T-cell (primary cell): ENCODE results near the gene CBX2. TPM values are rescaled to one million over a fixed set of nuclear protein-coding genes. Genes with fewer than 3 reads are reported as not detected.
"Not testable (repeated sequence)": the region's sequence is repeated elsewhere in the genome, so short reads cannot be mapped to it uniquely, and the experiment has no call there.

Experiments
- ATAC-seq, 4 experiments: fragments of 200-7000 bp in 3 of 4; fragments of 150-1000 bp in 1 of 4; cut with Tn5 transposase; replicated peaks in 1 of 4; 1 replicate in 3 of 4; 2 replicates in 1 of 4; pipeline ENCODE4 v1.10.0; 2021; ENCODE audit warnings: moderate library complexity in 3 of 4, mild to moderate bottlenecking in 2 of 4, moderate number of reproducible peaks in 1 of 4
- CTCF ChIA-PET, 2 donors: fragments of 300-600 bp; sonication (Branson Sonifier 250); formaldehyde crosslinking; loops; one replicate each; lab custom pipeline; 2022; ENCODE audit warnings: antibody characterized with exemption in 2 of 2; lab: Charles Lee
- POLR2A ChIA-PET, 2 donors: fragments of 300-600 bp; sonication (Branson Sonifier 250); formaldehyde crosslinking; loops; one replicate each; lab custom pipeline; 2022; ENCODE audit warnings: antibody characterized with exemption in 2 of 2; lab: Charles Lee
- DNase-seq, 35 experiments: peaks; one replicate each; pipeline versions ENCODE4 v3.0.0 to v3.0.0-alpha.2; 2013 to 2023
- H3K27ac ChIP-seq: one replicate; pipeline ENCODE4 v1.5.1; 2013; ENCODE audit warnings: low read length
- H3K27me3 ChIP-seq, 2 experiments: replicated peaks in 1 of 2; 1 replicate in 1 of 2; 2 replicates in 1 of 2; pipeline versions ENCODE4 v1.6.1 to v1.7.0; 2013; ENCODE audit warnings: low read length in 1 of 2, mixed read lengths in 1 of 2; ENCODE audit not compliant: control insufficient read depth in 2 of 2, insufficient read depth in 2 of 2; ENCODE audit errors: extremely low read depth in 1 of 2
- H3K36me3 ChIP-seq, 2 donors: 1 replicate in 1 of 2; 2 replicates in 1 of 2; pipeline versions ENCODE4 v1.6.1 to v1.7.0; 2013; ENCODE audit warnings: low read length in 1 of 2; ENCODE audit not compliant: control insufficient read depth in 2 of 2, insufficient read depth in 1 of 2; ENCODE audit errors: extremely low read depth in 1 of 2
- H3K4me1 ChIP-seq, 2 experiments: 1 replicate in 1 of 2; 2 replicates in 1 of 2; pipeline versions ENCODE4 v1.6.1 to v1.7.0; 2013; ENCODE audit warnings: low read length in 2 of 2, mixed read lengths in 1 of 2; ENCODE audit not compliant: insufficient read depth in 2 of 2, control insufficient read depth in 1 of 2; ENCODE audit errors: extremely low read depth in 1 of 2
- H3K4me3 ChIP-seq, 2 donors: 1 replicate in 1 of 2; 2 replicates in 1 of 2; pipeline versions ENCODE4 v1.5.1 to v1.7.0; 2013; ENCODE audit warnings: mild to moderate bottlenecking in 2 of 2, low read length in 1 of 2, moderate library complexity in 1 of 2; ENCODE audit not compliant: control insufficient read depth in 1 of 2; ENCODE audit errors: extremely low read depth in 1 of 2
- H3K9me3 ChIP-seq: 2 replicates; pipeline ENCODE4 v1.7.0; 2013
- H3K27ac Mint-ChIP-seq, 2 donors: one replicate each; pipeline ENCODE4 v1.8.0; 2020 to 2021; ENCODE audit warnings: mild to moderate bottlenecking in 2 of 2, mixed read lengths in 2 of 2
- H3K27me3 Mint-ChIP-seq, 2 donors: one replicate each; pipeline ENCODE4 v1.8.0; 2021 to 2022; ENCODE audit warnings: mixed read lengths in 2 of 2
- H3K36me3 Mint-ChIP-seq: one replicate; pipeline ENCODE4 v1.8.0; 2021; ENCODE audit warnings: mixed read lengths
- H3K4me1 Mint-ChIP-seq, 3 donors: one replicate each; pipeline ENCODE4 v1.8.0; 2020 to 2022; ENCODE audit warnings: mixed read lengths in 3 of 3, mild to moderate bottlenecking in 1 of 3
- H3K4me3 Mint-ChIP-seq, 3 donors: one replicate each; pipeline ENCODE4 v1.8.0; 2020 to 2022; ENCODE audit warnings: mild to moderate bottlenecking in 3 of 3, mixed read lengths in 3 of 3, moderate library complexity in 3 of 3
- H3K9me3 Mint-ChIP-seq, 3 donors: one replicate each; pipeline ENCODE4 v1.8.0; 2020 to 2022; ENCODE audit warnings: mixed read lengths in 3 of 3
- WGBS: methylation state at CpG from one replicate; pipeline ENCODE4 v1.1.5; 2013; ENCODE audit warnings: missing lambda C conversion rate; ENCODE audit not compliant: insufficient coverage; 5-methylcytosine and 5-hydroxymethylcytosine counted together
- total RNA-seq, 35 experiments: library from RNA in 6 of 35; stranded (reverse) in 6 of 35; fragments of 120-200 nt in 1 of 35; gene quantifications; one replicate each; pipeline versions ENCODE4 v1.2.1 to v1.2.4 and lab custom pipeline; 2013 to 2026

CBX2 gene
- total RNA-seq, 5 donors from 2014 or later (not counting 1 experiment from before 2014, with no cell fraction given), result 0.43 to 0.79 (median 0.70) TPM

DNA sequence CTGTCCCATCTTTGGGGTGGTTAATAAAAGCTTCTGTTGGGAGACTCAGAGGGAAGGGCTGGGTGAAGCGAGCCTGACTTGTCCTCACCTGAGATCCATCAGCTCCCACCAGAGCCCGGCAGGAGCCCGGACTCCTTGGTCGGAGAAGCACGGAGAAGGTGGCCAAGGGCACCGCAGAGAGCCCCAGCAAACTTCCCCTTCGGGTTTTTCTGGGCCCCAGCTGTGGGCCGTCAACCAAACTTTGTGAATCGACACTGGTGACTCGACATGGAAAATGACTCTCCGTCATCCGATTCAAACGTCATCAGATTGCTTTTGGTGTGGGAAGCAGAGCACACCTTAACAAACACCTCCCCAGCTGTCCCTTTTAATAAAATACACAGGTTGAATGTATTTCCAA, 25.8 kb upstream of the CBX2 start:
- ChIA-PET CTCF (no interaction called here), POLR2A (no interaction called here)
- 12% methylated on average over 10 of the region's 13 CpGs for WGBS
- Mint-ChIP-seq H3K4me3 (no peak overlapping the region), H3K4me1 (peaks cover 4 to 8% (median 6%) of the 10 kb centered on the region in 3 donors), H3K36me3 (no peaks in the 10 kb centered on the region), H3K9me3 (no peaks in the 10 kb centered on the region), H3K27ac (no peak overlapping the region), H3K27me3 (peaks cover 27 to 52% of the 10 kb centered on the region in 2 donors)
- Histone ChIP-seq H3K27ac (no peak overlapping the region), H3K9me3 (no peaks in the 10 kb centered on the region), H3K4me1 (peaks cover 0 to 8% of the 10 kb centered on the region in 2 experiments), H3K27me3 (peaks cover 4 to 59% of the 10 kb centered on the region in 2 experiments), H3K36me3 (no peaks in the 10 kb centered on the region), H3K4me3 (no peak overlapping the region)
- ATAC-seq (peak in 1 of 4 experiments; percentile 51), DNase-seq (no peak)

DNA sequence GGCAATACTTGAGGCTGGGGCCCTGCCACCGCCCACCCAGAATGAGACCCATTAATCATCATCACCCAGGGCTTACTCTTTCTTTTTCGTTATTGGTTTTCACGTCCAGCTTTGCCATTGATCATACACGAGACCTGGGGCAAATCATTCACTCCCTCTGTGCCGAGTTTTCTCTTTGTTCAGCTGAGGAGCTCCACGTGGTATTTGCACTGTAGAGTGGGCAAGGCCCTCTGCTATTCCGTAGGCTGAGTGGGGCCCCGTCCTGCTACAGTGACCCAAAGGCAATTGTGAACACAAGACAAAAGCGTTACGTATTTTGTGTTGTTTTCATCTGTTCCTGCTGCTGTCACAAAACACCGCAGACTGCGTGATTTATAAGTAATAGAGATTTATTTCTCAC, 23.6 kb upstream of the CBX2 start:
- ChIA-PET CTCF (interaction anchor here in 1 of 2 donors (1.0 kb wide), 1 partner anchor 43 kb away, joined by 8 read pairs; the partner anchor contains the start of gene CBX8), POLR2A (no interaction called here)

DNA sequence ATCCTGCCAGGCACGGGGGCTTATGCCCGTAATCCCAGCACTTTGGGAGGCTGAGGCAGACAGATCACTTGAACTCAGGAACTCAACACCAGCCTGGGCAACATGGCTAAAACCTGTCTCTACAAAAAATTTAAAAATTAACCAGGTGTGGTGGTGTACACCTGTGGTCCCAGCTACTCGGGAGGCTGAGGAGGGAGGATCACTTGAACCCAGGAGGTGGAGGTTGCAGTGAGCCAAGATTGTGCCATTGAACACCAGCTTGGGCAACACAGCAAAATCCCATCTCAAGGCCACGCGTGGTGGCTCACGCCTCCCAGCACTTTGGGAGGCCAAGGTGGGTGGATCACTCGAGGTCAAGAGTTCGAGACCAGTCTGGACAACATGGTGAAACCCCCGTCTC, 23.0 kb upstream of the CBX2 start:
- H3K9me3 ChIP-seq, H3K9me3 Mint-ChIP-seq, H3K4me3 ChIP-seq, H3K36me3 ChIP-seq, POLR2A ChIA-PET, DNase-seq, H3K4me1 ChIP-seq, H3K4me3 Mint-ChIP-seq, H3K27ac Mint-ChIP-seq, H3K4me1 Mint-ChIP-seq, H3K36me3 Mint-ChIP-seq, H3K27ac ChIP-seq, ATAC-seq: not testable (repeated sequence)
- CTCF ChIA-PET, result interaction anchor here in 1 of 2 donors (1.0 kb wide), 1 partner anchor 42 kb away, joined by 8 read pairs; the partner anchor contains the start of gene CBX8
- peaks cover 4 to 56% of the 10 kb centered on the region in 2 experiments for H3K27me3 ChIP-seq
- peaks cover 14 to 40% of the 10 kb centered on the region in 2 donors for H3K27me3 Mint-ChIP-seq
- WGBS, result 82% methylated on average over 7 of the region's 9 CpGs

More for the DNA sequence above, 23.6 kb upstream of the CBX2 start:
- Histone ChIP-seq H3K27me3 (peaks cover 4 to 56% of the 10 kb centered on the region in 2 experiments), H3K36me3 (no peaks in the 10 kb centered on the region), H3K27ac (no peak overlapping the region), H3K4me3 (no peak overlapping the region), H3K9me3 (no peaks in the 10 kb centered on the region), H3K4me1 (no peaks in the 10 kb centered on the region)
- WGBS, result 60% methylated on average over 9 of the region's 12 CpGs
- H3K27ac Mint-ChIP-seq, result no peak overlapping the region
- H3K9me3 Mint-ChIP-seq, result no peaks in the 10 kb centered on the region
- H3K27me3 Mint-ChIP-seq, result peaks cover 19 to 45% of the 10 kb centered on the region in 2 donors
- H3K4me1 Mint-ChIP-seq, result no peaks in the 10 kb centered on the region
- H3K36me3 Mint-ChIP-seq, result no peaks in the 10 kb centered on the region
- ATAC-seq (no peak), DNase-seq (no peak)
- no peak overlapping the region for H3K4me3 Mint-ChIP-seq

DNA sequence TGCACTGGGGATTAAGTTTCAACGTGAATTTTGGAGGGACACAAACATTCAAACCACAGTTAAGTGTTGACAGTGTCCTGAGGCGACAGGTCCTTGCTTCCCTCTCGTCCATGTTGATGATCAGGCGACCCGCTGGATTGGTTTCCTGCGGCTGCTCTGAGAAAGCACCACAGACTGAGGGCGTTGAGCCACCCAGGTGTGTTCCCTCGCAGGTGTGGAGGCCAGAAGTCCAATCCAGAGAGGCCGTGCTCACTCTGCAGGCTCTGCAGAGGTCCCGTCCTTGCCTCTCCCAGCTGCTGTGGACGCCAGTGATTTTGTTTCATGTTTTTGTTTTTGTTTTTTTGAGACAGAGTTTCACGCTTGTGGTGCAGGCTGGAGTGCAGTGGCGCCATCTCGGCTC, 22.4 kb upstream of the CBX2 start:
- POLR2A ChIA-PET, result no interaction called here
- no peak overlapping the region for H3K27ac Mint-ChIP-seq
- Histone ChIP-seq H3K27me3 (peaks cover 3 to 58% of the 10 kb centered on the region in 2 experiments), H3K4me1 (no peaks in the 10 kb centered on the region), H3K9me3 (no peaks in the 10 kb centered on the region), H3K36me3 (no peaks in the 10 kb centered on the region), H3K27ac (no peak overlapping the region), H3K4me3 (no peak overlapping the region)
- H3K4me3 Mint-ChIP-seq, result no peak overlapping the region
- no peaks in the 10 kb centered on the region for H3K36me3 Mint-ChIP-seq
- 78% methylated on average over 12 of the region's 14 CpGs for WGBS
- CTCF ChIA-PET, result no interaction called here
- no peaks in the 10 kb centered on the region for H3K4me1 Mint-ChIP-seq
- H3K27me3 Mint-ChIP-seq, result peaks cover 13 to 37% of the 10 kb centered on the region in 2 donors
- no peak for DNase-seq
- H3K9me3 Mint-ChIP-seq, result no peaks in the 10 kb centered on the region
- ATAC-seq, result no peak

DNA sequence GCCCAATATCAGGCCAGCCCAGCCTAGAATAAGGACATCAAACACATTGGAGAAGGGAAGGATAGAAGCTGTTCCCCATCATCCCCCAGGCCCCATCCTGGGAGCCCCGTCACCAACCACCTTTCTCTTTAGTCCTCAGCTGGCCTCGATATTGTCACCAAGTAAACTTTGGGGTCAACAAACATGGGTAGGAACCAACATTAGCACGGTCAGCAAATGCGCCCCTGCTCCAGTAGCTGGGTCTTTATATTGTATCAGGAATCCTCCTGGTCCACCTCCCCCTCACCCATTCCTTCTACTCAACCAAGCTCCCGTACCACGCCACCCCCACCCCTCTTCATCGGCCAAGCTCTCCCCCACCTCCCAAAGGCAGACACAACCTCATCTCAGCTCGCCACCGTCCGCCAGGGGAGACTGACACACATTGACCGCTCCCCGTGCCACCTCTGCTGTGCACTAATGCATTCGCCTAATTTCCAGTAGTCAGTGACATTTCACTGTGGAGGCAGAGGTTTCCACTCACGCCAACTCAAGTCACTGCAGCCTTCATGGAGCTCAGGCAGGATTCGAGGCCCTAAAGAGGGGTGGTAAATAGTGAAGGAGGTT, 20.7 kb upstream of the CBX2 start:
- H3K27me3 Mint-ChIP-seq, result peaks cover 0 to 25% of the 10 kb centered on the region in 2 donors
- Histone ChIP-seq H3K27me3 (peaks cover 0 to 57% of the 10 kb centered on the region in 2 experiments), H3K27ac (no peak overlapping the region), H3K4me1 (no peaks in the 10 kb centered on the region), H3K4me3 (no peak overlapping the region), H3K9me3 (no peaks in the 10 kb centered on the region), H3K36me3 (no peaks in the 10 kb centered on the region)
- ChIA-PET CTCF (no interaction called here), POLR2A (no interaction called here)
- H3K27ac Mint-ChIP-seq, result no peak overlapping the region
- no peak for DNase-seq
- no peak for ATAC-seq
- H3K9me3 Mint-ChIP-seq, result no peaks in the 10 kb centered on the region
- no peak overlapping the region for H3K4me3 Mint-ChIP-seq
- no peaks in the 10 kb centered on the region for H3K4me1 Mint-ChIP-seq
- WGBS, result 84% methylated on average over 11 of the region's 15 CpGs
- H3K36me3 Mint-ChIP-seq, result no peaks in the 10 kb centered on the region

DNA sequence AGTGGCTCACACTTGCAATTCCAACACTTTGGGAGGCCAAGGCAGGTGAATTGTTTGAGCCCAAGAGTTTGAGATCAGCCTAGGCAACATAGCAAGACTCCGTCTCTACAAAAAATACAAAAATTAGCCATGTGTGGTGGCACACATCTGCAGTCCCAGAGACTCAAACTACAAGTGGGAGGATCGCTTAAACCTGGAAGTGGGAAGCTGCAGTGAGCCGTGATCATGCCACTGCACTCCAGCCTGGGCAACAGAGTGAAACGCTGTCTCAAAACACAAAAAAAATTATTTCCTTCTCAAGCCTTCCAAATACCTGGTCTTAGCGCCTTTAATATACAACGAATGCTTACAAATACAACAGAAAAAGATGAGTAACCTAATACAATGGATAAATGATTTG, 19.7 kb upstream of the CBX2 start:
- H3K27ac Mint-ChIP-seq, result no peak overlapping the region
- Histone ChIP-seq H3K4me1 (no peaks in the 10 kb centered on the region), H3K27me3 (peaks cover 0 to 55% of the 10 kb centered on the region in 2 experiments), H3K36me3 (no peaks in the 10 kb centered on the region), H3K27ac (no peak overlapping the region), H3K9me3 (no peaks in the 10 kb centered on the region), H3K4me3 (no peak overlapping the region)
- no peaks in the 10 kb centered on the region for H3K36me3 Mint-ChIP-seq
- DNase-seq (no peak), ATAC-seq (no peak)
- 100% methylated on average over 1 of the region's 6 CpGs for WGBS
- H3K4me1 Mint-ChIP-seq, result no peaks in the 10 kb centered on the region
- ChIA-PET POLR2A (interaction anchor here in 1 of 2 donors (0.6 kb wide), 1 partner anchor 20 kb away, joined by 4 read pairs; no protein-coding TSS in a partner anchor), CTCF (no interaction called here)
- no peaks in the 10 kb centered on the region for H3K9me3 Mint-ChIP-seq
- H3K27me3 Mint-ChIP-seq, result peaks cover 0 to 20% of the 10 kb centered on the region in 2 donors
- no peak overlapping the region for H3K4me3 Mint-ChIP-seq
